Skeletal muscle tissue (tissue), 4 donors: ENCODE measurements around the gene FADS1. TPM values are rescaled to one million over a fixed set of nuclear protein-coding genes. Genes with fewer than 3 reads are reported as not detected.

ENCODE experiments used
- H3K27ac ChIP-seq: one replicate; pipeline ENCODE4 v1.7.0; 2013; ENCODE audit warnings: mild to moderate bottlenecking, low read depth, low read length, inconsistent platforms
- H3K27me3 ChIP-seq, 3 donors: one replicate each; pipeline ENCODE4 v1.7.0; 2013; ENCODE audit warnings: low read length in 3 of 3; ENCODE audit not compliant: control insufficient read depth in 3 of 3, insufficient read depth in 3 of 3
- H3K36me3 ChIP-seq, 3 donors: one replicate each; pipeline ENCODE4 v1.7.0; 2013; ENCODE audit warnings: low read length in 3 of 3; ENCODE audit not compliant: control insufficient read depth in 3 of 3, insufficient read depth in 3 of 3
- H3K4me1 ChIP-seq, 3 donors: one replicate each; pipeline ENCODE4 v1.7.0; 2013; ENCODE audit warnings: low read length in 3 of 3, mild to moderate bottlenecking in 3 of 3; ENCODE audit not compliant: control insufficient read depth in 3 of 3, insufficient read depth in 3 of 3
- H3K4me3 ChIP-seq, 3 donors: one replicate each; pipeline ENCODE4 v1.7.0; 2013; ENCODE audit warnings: low read length in 3 of 3
- H3K9ac ChIP-seq, 3 donors: one replicate each; pipeline ENCODE4 v1.7.0; 2013; ENCODE audit warnings: low read length in 3 of 3, mild to moderate bottlenecking in 3 of 3, moderate library complexity in 2 of 3, low read depth in 1 of 3
- H3K9me3 ChIP-seq, 3 donors: one replicate each; pipeline ENCODE4 v1.7.0; 2013; ENCODE audit warnings: low read length in 3 of 3; ENCODE audit not compliant: control insufficient read depth in 3 of 3
- total RNA-seq: library from RNA; depleted of rRNA; stranded (reverse); fragments of >200 nt; gene quantifications from one replicate; pipeline ENCODE4 v1.2.3, GENCODE V29; 2014
- donor health status: Osteomylitis.

Gene FADS1
- total RNA-seq, 1 donor from 2014 or later: 16.2 TPM

- no peaks in the 10 kb centered on the region for H3K27me3 ChIP-seq
- peaks cover 4 to 16% (median 8%) of the 10 kb centered on the region in 3 donors for H3K4me1 ChIP-seq
- H3K9ac ChIP-seq: peak overlapping the region in 1 of 3 donors; percentile 8
- peaks cover 47 to 54% (median 53%) of the 10 kb centered on the region in 3 donors for H3K36me3 ChIP-seq
- no peaks in the 10 kb centered on the region for H3K9me3 ChIP-seq
- no peak overlapping the region for H3K4me3 ChIP-seq
- H3K27ac ChIP-seq: no peak overlapping the region
Observed at GRCh38 chr11:61787928-61788491, 28.8 kb downstream of the FADS1 start.

DNA sequence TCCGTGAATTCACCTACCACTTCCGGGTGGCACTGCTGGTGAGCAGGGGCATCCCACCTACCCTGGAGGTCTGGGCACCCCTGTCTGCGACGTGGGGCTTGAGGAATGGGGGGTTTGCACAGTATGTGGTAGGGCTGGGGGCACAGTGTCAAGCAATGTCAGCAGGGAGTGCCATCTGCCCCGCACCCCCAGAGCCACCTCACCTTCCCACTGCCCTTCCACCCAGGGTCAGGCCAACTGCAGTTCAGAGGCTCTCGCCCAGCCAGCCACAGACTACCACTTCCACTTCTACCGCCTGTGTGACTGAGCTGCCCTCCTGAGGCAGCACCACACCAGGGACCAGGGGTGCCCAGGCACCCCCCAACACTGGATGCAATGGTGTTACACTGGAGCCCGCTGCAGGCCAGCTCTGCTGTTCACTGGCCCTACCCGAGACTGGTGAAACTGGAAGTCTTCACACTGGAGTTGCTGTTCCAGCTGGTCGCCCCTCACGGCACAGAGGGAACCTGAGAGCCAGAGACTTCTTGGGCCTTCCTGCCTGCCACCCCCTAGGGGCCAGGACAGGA lies 30.9 kb downstream of the FADS1 start:
- H3K9ac ChIP-seq: no peak overlapping the region
- H3K4me3 ChIP-seq: no peak overlapping the region
- no peaks in the 10 kb centered on the region for H3K9me3 ChIP-seq
- H3K36me3 ChIP-seq: peaks cover 47 to 54% (median 53%) of the 10 kb centered on the region in 3 donors
- H3K27ac ChIP-seq: no peak overlapping the region
- no peaks in the 10 kb centered on the region for H3K27me3 ChIP-seq
- H3K4me1 ChIP-seq: peaks cover 0 to 4% (median 0%) of the 10 kb centered on the region in 3 donors

- H3K27ac ChIP-seq: no peak overlapping the region
- H3K27me3 ChIP-seq: peaks cover 0 to 3% (median 0%) of the 10 kb centered on the region in 3 donors
- no peaks in the 10 kb centered on the region for H3K9me3 ChIP-seq
- H3K4me3 ChIP-seq: no peak overlapping the region
- H3K4me1 ChIP-seq: no peaks in the 10 kb centered on the region
- H3K36me3 ChIP-seq: peaks cover 37 to 47% (median 43%) of the 10 kb centered on the region in 3 donors
- no peak overlapping the region for H3K9ac ChIP-seq
Observed at GRCh38 chr11:61784506-61784805, 32.3 kb downstream of the FADS1 start.

DNA sequence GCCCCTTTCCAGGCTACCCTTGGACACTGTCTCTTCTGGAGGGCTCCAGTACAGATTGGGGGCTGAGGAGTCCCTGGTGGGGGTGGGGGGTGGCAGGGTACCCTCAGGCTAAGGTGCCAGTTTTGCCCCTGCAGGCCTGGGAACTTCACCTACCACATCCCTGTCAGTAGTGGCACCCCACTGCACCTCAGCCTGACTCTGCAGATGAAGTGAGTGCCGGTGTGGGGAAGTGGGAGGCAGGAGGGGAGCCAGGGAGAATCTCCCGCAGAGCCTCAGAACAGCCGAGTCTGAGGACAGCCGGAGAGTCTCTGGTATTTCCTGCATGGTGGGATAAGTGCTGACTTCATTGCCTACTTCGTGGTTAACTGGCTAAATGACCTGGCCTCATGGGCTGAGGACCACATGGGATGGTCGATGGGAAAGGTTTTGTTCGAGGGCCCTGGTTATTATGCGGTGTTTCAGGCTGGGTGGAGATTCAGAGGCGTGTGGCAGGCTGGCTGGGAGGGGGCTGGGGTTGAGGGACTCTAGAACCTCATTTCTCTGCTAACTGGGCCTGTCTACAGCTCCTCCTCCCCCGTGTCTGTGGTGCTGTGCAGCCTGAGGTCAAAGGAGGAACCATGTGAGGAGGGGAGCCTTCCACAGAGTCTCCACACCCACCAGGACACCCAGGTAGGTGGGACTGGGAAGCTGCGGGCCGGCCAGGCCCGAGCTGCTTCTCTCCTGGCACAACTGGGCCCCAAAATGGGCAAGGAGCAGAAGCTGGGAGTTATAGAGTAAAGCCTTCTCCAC lies 32.9 kb downstream of the FADS1 start:
- H3K27ac ChIP-seq: no peak overlapping the region
- peaks cover under 1 to 3% (median under 1%) of the 10 kb centered on the region in 3 donors for H3K27me3 ChIP-seq
- peaks cover 31 to 41% (median 37%) of the 10 kb centered on the region in 3 donors for H3K36me3 ChIP-seq
- H3K9ac ChIP-seq: no peak overlapping the region
- no peak overlapping the region for H3K4me3 ChIP-seq
- no peaks in the 10 kb centered on the region for H3K4me1 ChIP-seq
- no peaks in the 10 kb centered on the region for H3K9me3 ChIP-seq

DNA sequence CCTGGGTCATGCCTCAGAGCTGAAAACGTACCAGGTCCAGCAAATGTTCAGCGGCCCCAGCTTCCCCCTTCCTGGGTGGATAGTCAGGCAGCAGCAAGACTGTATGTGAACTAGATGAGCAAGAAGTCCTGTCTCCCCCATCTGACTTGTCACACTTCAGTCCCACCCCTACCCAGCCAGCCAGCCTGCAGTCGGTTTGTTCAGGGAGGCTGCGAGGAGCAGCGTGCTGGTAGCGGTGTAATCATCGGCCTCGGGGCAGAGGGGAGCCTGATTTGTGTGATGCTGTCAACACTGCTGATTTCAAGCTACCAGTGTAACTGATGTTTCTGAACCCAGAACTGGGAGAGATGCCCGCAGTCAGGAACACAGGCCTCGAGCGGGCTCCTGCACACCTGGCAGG lies 34.0 kb downstream of the FADS1 start:
- H3K36me3 ChIP-seq: peaks cover 22 to 32% (median 28%) of the 10 kb centered on the region in 3 donors

GRCh38 chr11:61782299-61782698 lies 34.5 kb downstream of the FADS1 start:
- H3K4me3 ChIP-seq: no peak overlapping the region

More for the DNA sequence above, 34.0 kb downstream of the FADS1 start:
- no peak overlapping the region for H3K27ac ChIP-seq
- H3K9ac ChIP-seq: no peak overlapping the region
- no peaks in the 10 kb centered on the region for H3K9me3 ChIP-seq
- H3K4me3 ChIP-seq: no peak overlapping the region
- H3K4me1 ChIP-seq: peaks cover 0 to 2% (median under 1%) of the 10 kb centered on the region in 3 donors
- H3K27me3 ChIP-seq: peaks cover 3 to 7% (median 7%) of the 10 kb centered on the region in 3 donors

DNA sequence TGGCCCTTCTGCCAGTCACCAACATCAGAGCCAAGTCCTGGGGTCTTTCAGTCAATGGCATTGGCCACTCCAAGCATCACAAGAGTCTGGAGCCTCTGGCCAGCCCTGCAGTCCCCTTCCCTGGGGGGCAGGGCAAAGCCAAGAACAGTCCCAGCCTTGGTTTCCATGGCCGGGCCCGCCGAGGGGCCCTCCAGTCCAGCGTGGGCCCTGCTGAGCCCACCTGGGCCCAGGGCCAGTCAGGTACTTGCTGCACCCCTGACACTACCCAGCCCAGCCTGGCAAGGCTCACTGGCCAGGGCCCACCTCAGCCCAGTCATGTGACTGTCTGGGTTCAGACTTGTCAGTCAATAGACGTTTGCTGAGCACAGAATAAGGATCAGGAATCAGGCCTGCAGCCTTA lies 35.2 kb downstream of the FADS1 start:
- no peak overlapping the region for H3K27ac ChIP-seq
- no peak overlapping the region for H3K9ac ChIP-seq
- H3K9me3 ChIP-seq: no peaks in the 10 kb centered on the region
- H3K27me3 ChIP-seq: peaks cover 3 to 7% (median 7%) of the 10 kb centered on the region in 3 donors
- H3K4me3 ChIP-seq: no peak overlapping the region
- peaks cover 14 to 19% (median 15%) of the 10 kb centered on the region in 3 donors for H3K36me3 ChIP-seq
- peaks cover 6 to 11% (median 10%) of the 10 kb centered on the region in 3 donors for H3K4me1 ChIP-seq

More at GRCh38 chr11:61782299-61782698, 34.5 kb downstream of the FADS1 start:
- Histone ChIP-seq H3K27me3 (peaks cover 3 to 7% (median 7%) of the 10 kb centered on the region in 3 donors), H3K27ac (no peak overlapping the region), H3K9me3 (no peaks in the 10 kb centered on the region), H3K36me3 (peaks cover 17 to 27% (median 22%) of the 10 kb centered on the region in 3 donors), H3K9ac (no peak overlapping the region), H3K4me1 (peaks cover 3 to 7% (median 5%) of the 10 kb centered on the region in 3 donors)

DNA sequence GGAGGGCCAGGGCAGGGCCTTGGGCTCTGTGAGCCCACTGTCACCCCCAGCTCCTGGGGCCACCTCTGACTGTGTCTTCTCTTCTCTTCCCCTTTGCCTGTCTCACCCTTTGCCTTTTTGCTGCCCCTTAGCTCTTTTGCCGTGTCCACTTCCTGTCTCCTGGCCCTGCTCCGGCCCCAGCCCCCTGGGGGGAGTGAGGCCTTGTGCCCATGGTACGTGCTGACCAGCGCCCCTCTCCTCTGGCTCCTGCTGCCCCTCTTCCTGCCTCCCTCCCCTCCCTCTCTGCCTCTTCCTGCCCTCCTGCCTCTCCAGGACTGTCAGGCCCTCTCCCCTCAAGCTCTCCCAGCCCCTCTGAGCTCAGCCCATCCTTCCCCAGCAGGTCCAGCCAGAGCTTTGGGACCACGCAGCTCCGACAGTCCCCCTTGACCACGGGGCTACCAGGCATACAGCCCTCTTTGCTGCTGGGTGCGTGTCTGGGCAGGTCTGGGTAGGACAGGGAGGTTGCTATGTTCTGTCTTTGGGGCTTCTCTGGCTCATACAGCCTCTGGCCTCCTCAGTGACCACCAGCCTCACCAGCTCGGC lies 36.1 kb downstream of the FADS1 start:
- Histone ChIP-seq H3K36me3 (peaks cover 7 to 10% (median 8%) of the 10 kb centered on the region in 3 donors), H3K9ac (no peak overlapping the region), H3K27me3 (peaks cover 3 to 7% (median 7%) of the 10 kb centered on the region in 3 donors), H3K27ac (no peak overlapping the region), H3K4me1 (peaks cover 6 to 11% (median 10%) of the 10 kb centered on the region in 3 donors), H3K9me3 (no peaks in the 10 kb centered on the region), H3K4me3 (no peak overlapping the region)

GRCh38 chr11:61779666-61780525 lies 36.9 kb downstream of the FADS1 start:
- H3K9me3 ChIP-seq: no peaks in the 10 kb centered on the region
- H3K9ac ChIP-seq: no peak overlapping the region
- peaks cover 0 to 3% (median 0%) of the 10 kb centered on the region in 3 donors for H3K36me3 ChIP-seq
- H3K4me3 ChIP-seq: no peak overlapping the region
- H3K27ac ChIP-seq: no peak overlapping the region
- peaks cover 3 to 7% (median 7%) of the 10 kb centered on the region in 3 donors for H3K27me3 ChIP-seq
- peaks cover 6 to 11% (median 10%) of the 10 kb centered on the region in 3 donors for H3K4me1 ChIP-seq
